NCI-H146 treated with DMSO at 0.1 percent for 48 hours (cell line): ENCODE data around the gene OVOL3.
"Not testable (repeated sequence)": the region's sequence is repeated elsewhere in the genome, so short reads cannot be mapped to it uniquely, and the experiment has no call there.

Source experiments
- DNase-seq: peaks from one replicate; lab custom pipeline; 2025; ENCODE audit not compliant: unreplicated experiment; lab: John Stamatoyannopoulos, UW

OVOL3 gene

GRCh38 chr19:36110487-36111199 lies at the start of gene OVOL3:
OVOL3 (plus strand) TSS chr19:36111143; CDS start chr19:36111203, 60 bp downstream.
- no peak for DNase-seq

GRCh38 chr19:36061367-36061766 lies 49.6 kb upstream of the OVOL3 start:
- DNase-seq: no peak

GRCh38 chr19:36064826-36065225 lies 46.1 kb upstream of the OVOL3 start:
- no peak for DNase-seq

- no peak for DNase-seq
Observed at GRCh38 chr19:36067681-36068080, 43.3 kb upstream of the OVOL3 start.

GRCh38 chr19:36068810-36069499 lies 42.0 kb upstream of the OVOL3 start:
- not testable (repeated sequence) for DNase-seq

- DNase-seq: no peak
Observed at GRCh38 chr19:36072081-36072480, 38.9 kb upstream of the OVOL3 start.

- DNase-seq: no peak
Observed at GRCh38 chr19:36073121-36073876, 37.6 kb upstream of the OVOL3 start.

GRCh38 chr19:36079389-36079945 lies 31.5 kb upstream of the OVOL3 start:
- no peak for DNase-seq

- DNase-seq: no peak
Observed at GRCh38 chr19:36081385-36081784, 29.6 kb upstream of the OVOL3 start.

GRCh38 chr19:36081894-36082293 lies 29.0 kb upstream of the OVOL3 start:
- no peak for DNase-seq

GRCh38 chr19:36082916-36083315 lies 28.0 kb upstream of the OVOL3 start:
- DNase-seq: no peak

- no peak for DNase-seq
Observed at GRCh38 chr19:36084231-36085009, 26.5 kb upstream of the OVOL3 start.

GRCh38 chr19:36086326-36086725 lies 24.6 kb upstream of the OVOL3 start:
- DNase-seq: no peak

GRCh38 chr19:36089847-36090246 lies 21.1 kb upstream of the OVOL3 start:
- no peak for DNase-seq

GRCh38 chr19:36090910-36091695 lies 19.8 kb upstream of the OVOL3 start:
- DNase-seq: no peak

GRCh38 chr19:36092566-36092965 lies 18.4 kb upstream of the OVOL3 start:
- no peak for DNase-seq

GRCh38 chr19:36093146-36093662 lies 17.7 kb upstream of the OVOL3 start:
- no peak for DNase-seq

GRCh38 chr19:36093687-36094086 lies 17.3 kb upstream of the OVOL3 start:
- DNase-seq: no peak

GRCh38 chr19:36097036-36097435 lies 13.9 kb upstream of the OVOL3 start:
- no peak for DNase-seq
